ENCODE results near the gene ANAPC15. TPM values are rescaled to one million over a fixed set of nuclear protein-coding genes. Genes with fewer than 3 reads are reported as not detected.

ANAPC15 gene
- total and polyA plus RNA-seq, 2 of the 13 experiments (the other 11 are each of a cell fraction or from before 2014, with no cell fraction given) = 18.8 to 25.7 TPM

GRCh38 chr11:72102946-72103753 is 9.3 kb downstream of the ANAPC15 start, which contains the start of gene LAMTOR1 (continued):
- TF ChIP-seq ARID5B (CRISPR knock-in tag; IDR thresholded peaks at IDR 0.05) (peak; percentile 43), ZNF777 (CRISPR knock-in tag; IDR thresholded peaks at IDR 0.05) (peak; percentile 19; the same call in 1 of the 2 replicates), KMT2A (CRISPR knock-in tag; IDR thresholded peaks at IDR 0.05) (peak; percentile 93), ZNF225 (CRISPR knock-in tag; IDR thresholded peaks at IDR 0.05) (peak; percentile 76; the same call in 1 of the 2 replicates), SRF (IDR thresholded peaks at IDR 0.05; ENCODE audit: low read depth, low read length) (no peak), CREBL2 (CRISPR knock-in tag; IDR thresholded peaks at IDR 0.05; ENCODE audit: borderline replicate concordance) (no peak; the same call in 1 of the 2 replicates), ZNF850 (CRISPR knock-in tag; conservative IDR thresholded peaks at IDR 0.05) (no peak), JDP2 (CRISPR knock-in tag; IDR thresholded peaks at IDR 0.05; ENCODE audit: borderline replicate concordance) (no peak; the same call in 1 of the 2 replicates), MAX (IDR thresholded peaks at IDR 0.05) (peak; percentile 85), NR2C2 (CRISPR knock-in tag; IDR thresholded peaks at IDR 0.05; ENCODE audit: borderline replicate concordance) (peak; percentile 73; the same call in 1 of the 2 replicates), ZNF572 (CRISPR knock-in tag; IDR thresholded peaks at IDR 0.05) (no peak), ZNF282 (IDR thresholded peaks at IDR 0.05; ENCODE audit: partially characterized antibody) (no peak), SAFB2 (CRISPR knock-in tag; IDR thresholded peaks at IDR 0.05; ENCODE audit: borderline replicate concordance, low read depth) (no peak), ATRX (CRISPR knock-in tag; IDR thresholded peaks at IDR 0.05; ENCODE audit: borderline replicate concordance) (no peak), ZSCAN5A (CRISPR knock-in tag; IDR thresholded peaks at IDR 0.05; ENCODE audit: borderline replicate concordance) (no peak), BHLHE40 (IDR thresholded peaks at IDR 0.05; ENCODE audit: low read length) (peak; percentile 97), ZNF746 (CRISPR knock-in tag; IDR thresholded peaks at IDR 0.05) (peak; percentile 23; the same call in 1 of the 2 replicates), ZXDC (CRISPR knock-in tag; IDR thresholded peaks at IDR 0.05) (no peak), NFYC (CRISPR knock-in tag; IDR thresholded peaks at IDR 0.05) (peak; percentile 89), HES4 (CRISPR knock-in tag; IDR thresholded peaks at IDR 0.05; ENCODE audit: borderline replicate concordance) (no peak), ZNF589 (CRISPR knock-in tag; conservative IDR thresholded peaks at IDR 0.05) (no peak), SNAPC2 (CRISPR knock-in tag; IDR thresholded peaks at IDR 0.05) (no peak)
